H1 (cell line): ENCODE data around the gene ACYP2. TPM values are rescaled to one million over a fixed set of nuclear protein-coding genes. Genes with fewer than 3 reads are reported as not detected.

Experiments used
- CTCF ChIA-PET: fragments of 300-600 bp; sonication (Branson Sonifier 250); formaldehyde crosslinking; loops from one replicate; lab custom pipeline; 2021; ENCODE audit not compliant: partially characterized antibody; lab: Charles Lee
- POLR2A ChIA-PET: fragments of 300-600 bp; sonication (Branson Sonifier 250); formaldehyde crosslinking; loops from one replicate; lab custom pipeline; 2021; ENCODE audit warnings: inconsistent platforms; ENCODE audit not compliant: partially characterized antibody; lab: Charles Lee
- DNase-seq, 2 experiments: peaks; one replicate each; pipeline versions ENCODE4 v3.0.0 to v3.0.0-alpha.2; 2010 to 2022; ENCODE audit warnings: low spot score in 2 of 2, low read depth in 1 of 2, mixed read lengths in 1 of 2
- FAIRE-seq: peaks from 2 replicates; lab custom pipeline; 2011; peaks lifted over from hg19 to GRCh38; lab: Jason Lieb, UNC
- H2AFZ ChIP-seq: 2 replicates; pipeline ENCODE4 v1.8.1; 2012; ENCODE audit warnings: low read length, inconsistent platforms
- H2AK5ac ChIP-seq: 2 replicates; pipeline ENCODE4 v1.6.1; 2013; ENCODE audit warnings: low read depth, low read length
- H2BK120ac ChIP-seq: replicated peaks from 2 replicates; pipeline ENCODE3; 2013; ENCODE audit warnings: low read depth, low read length, inconsistent platforms
- H2BK12ac ChIP-seq: 2 replicates; pipeline ENCODE4 v1.6.1; 2013; ENCODE audit warnings: low read depth, low read length
- H2BK15ac ChIP-seq: 2 replicates; pipeline ENCODE4 v1.6.1; 2013; ENCODE audit warnings: low read length
- H2BK20ac ChIP-seq: 2 replicates; pipeline ENCODE4 v1.6.1; 2013; ENCODE audit warnings: low read length
- H2BK5ac ChIP-seq: 2 replicates; pipeline ENCODE4 v1.6.1; 2013; ENCODE audit warnings: low read depth, low read length
- H3K14ac ChIP-seq: 2 replicates; pipeline ENCODE4 v1.6.1; 2013; ENCODE audit warnings: inconsistent platforms; ENCODE audit not compliant: insufficient read length
- H3K18ac ChIP-seq: 2 replicates; pipeline ENCODE4 v1.6.1; 2013; ENCODE audit warnings: low read length; ENCODE audit errors: extremely low read depth
- H3K23ac ChIP-seq: 2 replicates; pipeline ENCODE4 v1.6.1; 2013; ENCODE audit warnings: inconsistent platforms; ENCODE audit not compliant: insufficient read length
- H3K23me2 ChIP-seq: 2 replicates; pipeline ENCODE4 v1.6.1; 2013; ENCODE audit warnings: low read depth, low read length
- H3K27ac ChIP-seq: 2 replicates; pipeline ENCODE4 v1.6.1; 2011; ENCODE audit warnings: low read depth, low read length, inconsistent platforms
- H3K27me3 ChIP-seq, 4 experiments: replicated peaks in 1 of 4; 1 replicate in 1 of 4; 2 replicates in 3 of 4; pipeline versions ENCODE4 v1.6.1 to v1.8.1; 2011 to 2013; ENCODE audit warnings: low read length in 3 of 4, mild to moderate bottlenecking in 3 of 4, inconsistent platforms in 2 of 4, mixed read lengths in 2 of 4, moderate library complexity in 1 of 4; ENCODE audit not compliant: control insufficient read depth in 3 of 4, insufficient read depth in 3 of 4; ENCODE audit errors: extremely low read depth in 1 of 4
- H3K36me3 ChIP-seq, 4 experiments: 2 replicates each; pipeline versions ENCODE4 v1.6.1 to v1.8.1; 2011 to 2013; ENCODE audit warnings: mild to moderate bottlenecking in 4 of 4, low read length in 3 of 4, moderate library complexity in 2 of 4, control low read depth in 1 of 4, inconsistent platforms in 1 of 4; ENCODE audit not compliant: insufficient read depth in 4 of 4, control insufficient read depth in 2 of 4
- H3K4ac ChIP-seq: replicated peaks from 2 replicates; pipeline ENCODE3; 2013; ENCODE audit warnings: low read length, low read depth, mixed read lengths, inconsistent platforms; ENCODE audit not compliant: insufficient read length
- H3K4me1 ChIP-seq, 4 experiments: replicated peaks in 1 of 4; 1 replicate in 1 of 4; 2 replicates in 3 of 4; pipeline versions ENCODE4 v1.6.1 to v1.8.1; 2011 to 2013; ENCODE audit warnings: low read length in 3 of 4, inconsistent platforms in 2 of 4, mixed read lengths in 1 of 4; ENCODE audit not compliant: insufficient read depth in 4 of 4, control insufficient read depth in 3 of 4
- H3K4me2 ChIP-seq, 2 experiments: 2 replicates each; pipeline versions ENCODE4 v1.6.1 to v1.8.1; 2011 to 2013; ENCODE audit warnings: low read depth in 2 of 2, low read length in 2 of 2, control low read depth in 1 of 2, inconsistent platforms in 1 of 2, mild to moderate bottlenecking in 1 of 2; ENCODE audit not compliant: insufficient read depth in 1 of 2
- H3K4me3 ChIP-seq, 4 experiments: fragments of 200-600, 300-600 bp in 1 of 4; sonication (generic), shearing (Covaris generic), sonication (Bioruptor Twin) in 1 of 4; 2 replicates each; pipeline versions ENCODE4 v1.5.1 to v1.8.1; 2011 to 2016; ENCODE audit warnings: low read length in 4 of 4, low read depth in 3 of 4, control low read depth in 2 of 4, inconsistent platforms in 2 of 4, mild to moderate bottlenecking in 2 of 4, mixed read lengths in 1 of 4, moderate library complexity in 1 of 4; ENCODE audit not compliant: insufficient read depth in 2 of 4; ENCODE audit errors: extremely low read depth in 1 of 4
- H3K56ac ChIP-seq: replicated peaks from 2 replicates; pipeline ENCODE3; 2013; ENCODE audit warnings: low read depth, mild to moderate bottlenecking, mixed read lengths, low read length, inconsistent platforms; ENCODE audit not compliant: insufficient read length
- H3K79me1 ChIP-seq: 2 replicates; pipeline ENCODE4 v1.6.1; 2013; ENCODE audit warnings: low read depth, low read length, control low read depth
- H3K79me2 ChIP-seq, 2 experiments: 2 replicates each; pipeline versions ENCODE4 v1.6.1 to v1.8.1; 2012 to 2013; ENCODE audit warnings: low read length in 2 of 2, mild to moderate bottlenecking in 2 of 2, inconsistent platforms in 1 of 2; ENCODE audit not compliant: insufficient read depth in 2 of 2, control insufficient read depth in 1 of 2
- H3K9ac ChIP-seq, 4 experiments: replicated peaks in 1 of 4; 1 replicate in 1 of 4; 2 replicates in 3 of 4; pipeline versions ENCODE4 v1.6.1 to v1.8.1; 2011 to 2013; ENCODE audit warnings: low read depth in 3 of 4, low read length in 3 of 4, control low read depth in 2 of 4, mild to moderate bottlenecking in 2 of 4, moderate library complexity in 2 of 4, inconsistent platforms in 1 of 4; ENCODE audit errors: extremely low read depth in 1 of 4
- H3K9me3 ChIP-seq, 2 experiments: 2 replicates each; pipeline versions ENCODE4 v1.6.1 to v1.8.1; 2012 to 2013; ENCODE audit warnings: mild to moderate bottlenecking in 2 of 2, moderate library complexity in 2 of 2, control low read depth in 1 of 2, inconsistent platforms in 1 of 2, low read depth in 1 of 2, low read length in 1 of 2, mixed read lengths in 1 of 2; ENCODE audit not compliant: insufficient read depth in 2 of 2
- H4K20me1 ChIP-seq, 2 experiments: replicated peaks in 1 of 2; 2 replicates each; pipeline versions ENCODE3 to v1.8.1; 2011 to 2013; ENCODE audit warnings: inconsistent platforms in 2 of 2, low read length in 2 of 2, mild to moderate bottlenecking in 1 of 2; ENCODE audit not compliant: insufficient read depth in 2 of 2, control insufficient read depth in 1 of 2
- H4K5ac ChIP-seq: 2 replicates; pipeline ENCODE4 v1.6.1; 2013; ENCODE audit warnings: low read length, low read depth, mixed read lengths, inconsistent platforms; ENCODE audit not compliant: insufficient read length
- H4K8ac ChIP-seq: 2 replicates; pipeline ENCODE4 v1.8.0; 2013; ENCODE audit warnings: mild to moderate bottlenecking, moderate library complexity, low read length, inconsistent platforms; ENCODE audit not compliant: insufficient read depth; ENCODE audit errors: extremely low read depth
- H4K91ac ChIP-seq: replicated peaks from 2 replicates; pipeline ENCODE3; 2013; ENCODE audit warnings: low read length, mixed read lengths, inconsistent platforms; ENCODE audit not compliant: insufficient read length
- BCL11A ChIP-seq, 2 experiments: IDR thresholded peaks; one replicate each; pipeline ENCODE4 v1.6.1; 2011; ENCODE audit warnings: low read depth in 2 of 2, low read length in 2 of 2, mild to moderate bottlenecking in 2 of 2
- CHD1 ChIP-seq: IDR thresholded peaks from 2 replicates; pipeline ENCODE4 v1.6.1; 2012; ENCODE audit warnings: low read depth, low read length, improper control_type of control experiment
- CHD2 ChIP-seq: IDR thresholded peaks from 2 replicates; pipeline ENCODE4 v1.6.1; 2012; ENCODE audit warnings: low read length, improper control_type of control experiment
- GTF2F1 ChIP-seq: IDR thresholded peaks from 2 replicates; pipeline ENCODE4 v1.6.1; 2012; ENCODE audit warnings: low read depth, low read length, improper control_type of control experiment, borderline replicate concordance
- KDM1A ChIP-seq: fragments of 200-600, 300-600 bp; sonication (generic); IDR thresholded peaks from 2 replicates; pipeline ENCODE4 v1.7.1; 2016; ENCODE audit warnings: mild to moderate bottlenecking, low read length, borderline replicate concordance
- POLR2A ChIP-seq, 2 experiments: IDR thresholded peaks; 1 replicate in 1 of 2; 2 replicates in 1 of 2; pipeline ENCODE4 v1.6.1; 2011; ENCODE audit warnings: low read depth in 2 of 2, low read length in 2 of 2, mild to moderate bottlenecking in 2 of 2; ENCODE audit errors: control extremely low read depth in 1 of 2
- RAD21 ChIP-seq, 2 experiments: IDR thresholded peaks in 1 of 2; conservative IDR thresholded peaks in 1 of 2; 2 replicates each; pipeline ENCODE4 v1.6.1; 2011; ENCODE audit warnings: low read depth in 2 of 2, low read length in 2 of 2, improper control_type of control experiment in 1 of 2, inconsistent platforms in 1 of 2, mild to moderate bottlenecking in 1 of 2, moderate library complexity in 1 of 2
- RNF2 ChIP-seq: fragments of 200-900, 300-1000 bp; sonication (generic); IDR thresholded peaks from 2 replicates; pipeline ENCODE4 v1.7.1; 2016; ENCODE audit warnings: borderline replicate concordance, low read depth, mild to moderate bottlenecking, antibody characterized with exemption, low read length; ENCODE audit not compliant: poor library complexity, severe bottlenecking; ENCODE audit errors: missing control alignments
- WGBS, 2 experiments: shearing (Covaris generic) in 1 of 2; methylation state at CpG; one replicate each; pipeline versions ENCODE4 v1.1.6 to v1.1.7; 2013 to 2015; ENCODE audit warnings: low lambda C conversion rate in 2 of 2, mixed read lengths in 2 of 2, inconsistent platforms in 1 of 2, low coverage in 1 of 2, missing lambda C conversion rate in 1 of 2; ENCODE audit not compliant: insufficient replicate concordance in 2 of 2, insufficient coverage in 1 of 2, insufficient read length in 1 of 2; ENCODE audit errors: extremely low coverage in 1 of 2, missing lambda C conversion rate in 1 of 2; 5-methylcytosine and 5-hydroxymethylcytosine counted together
- polyA plus RNA-seq, 7 experiments: library from polyadenylated mRNA; depleted of rRNA in 3 of 7; stranded (reverse) in 5 of 7; unstranded in 2 of 7; fragments of >200 nt in 5 of 7; fragments of 200-250 nt in 2 of 7; gene quantifications; 1 replicate in 5 of 7; 2 replicates in 1 of 7; 4 replicates in 1 of 7; pipeline versions ENCODE4 v1.2.1 to v1.2.3, GENCODE V29; 2011 to 2013; ENCODE audit warnings: missing spikeins in 2 of 7, mixed read lengths in 2 of 7
- total RNA-seq: library from RNA; stranded (reverse); fragmentation: NEBNext Ultra II Directional; extraction: Animal tissue kit (Norgen Biotek cat#: 25700); gene quantifications from 2 replicates; pipeline ENCODE4 v1.2.1, GENCODE V29; 2021
- TF ChIP-seq, protein P1 (sequence below): IDR thresholded peaks from 2 replicates; pipeline ENCODE4 v1.6.1; 2011; ENCODE audit warnings: low read length, improper control_type of control experiment

ACYP2 gene
- total and polyA plus RNA-seq, 2 of the 8 experiments (the other 6 are each of a cell fraction or from before 2014, with no cell fraction given), result 3.4 to 4.4 TPM

DNA sequence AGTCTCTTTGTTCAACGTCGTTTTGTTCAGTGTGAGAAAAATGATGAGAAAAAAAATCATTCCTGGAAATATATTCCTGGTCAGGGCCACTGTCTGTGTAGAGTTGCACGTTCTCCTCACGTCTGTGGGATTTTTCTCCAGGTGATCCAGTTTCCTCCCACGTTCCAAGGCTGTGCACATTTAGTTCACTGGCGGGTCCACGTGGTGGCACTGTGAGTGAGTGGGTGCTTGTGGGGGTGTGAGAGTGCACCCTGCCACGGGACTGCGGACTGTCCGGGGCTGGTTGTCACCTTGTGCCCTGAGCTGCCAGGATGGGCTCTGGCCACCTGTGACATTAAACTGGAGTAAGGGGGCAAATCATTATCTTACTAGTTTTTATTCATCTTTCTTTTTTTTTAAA, 30.3 kb upstream of the ACYP2 start:
- no peaks in the 10 kb centered on the region for H3K79me1 ChIP-seq
- no peak overlapping the region for H3K4ac ChIP-seq
- H3K18ac ChIP-seq, result no peak overlapping the region
- no peak overlapping the region for H3K23ac ChIP-seq
- no peak overlapping the region for H3K9ac ChIP-seq
- no peak overlapping the region for H2BK120ac ChIP-seq
- H3K23me2 ChIP-seq, result no peaks in the 10 kb centered on the region
- CTCF ChIA-PET, result interaction anchor here (0.6 to 1.1 kb wide), 2 partner anchors 14 to 150 kb away, joined by 3 to 4 read pairs; no protein-coding TSS in a partner anchor
- no peaks in the 10 kb centered on the region for H3K27me3 ChIP-seq
- no peak overlapping the region for H4K8ac ChIP-seq
- no peak overlapping the region for H2BK15ac ChIP-seq
- TF ChIP-seq POLR2A (IDR thresholded peaks at IDR 0.05; ENCODE audit: control extremely low read depth in 1 of 2, low read depth in 2 of 2, low read length in 2 of 2), result no peak
- TF ChIP-seq BCL11A (IDR thresholded peaks at IDR 0.05; ENCODE audit: low read depth in 2 of 2, low read length in 2 of 2), result no peak
- TF ChIP-seq RNF2, result no peak
- TF ChIP-seq, protein P1, sequence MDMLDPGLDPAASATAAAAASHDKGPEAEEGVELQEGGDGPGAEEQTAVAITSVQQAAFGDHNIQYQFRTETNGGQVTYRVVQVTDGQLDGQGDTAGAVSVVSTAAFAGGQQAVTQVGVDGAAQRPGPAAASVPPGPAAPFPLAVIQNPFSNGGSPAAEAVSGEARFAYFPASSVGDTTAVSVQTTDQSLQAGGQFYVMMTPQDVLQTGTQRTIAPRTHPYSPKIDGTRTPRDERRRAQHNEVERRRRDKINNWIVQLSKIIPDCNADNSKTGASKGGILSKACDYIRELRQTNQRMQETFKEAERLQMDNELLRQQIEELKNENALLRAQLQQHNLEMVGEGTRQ, result no peak
- no peak for TF ChIP-seq KDM1A
- TF ChIP-seq CHD1, result no peak
- no peak for TF ChIP-seq RAD21 (IDR thresholded peaks at IDR 0.05 in 1 of 2, conservative IDR thresholded peaks at IDR 0.05 in 1 of 2; ENCODE audit: low read depth in 2 of 2, low read length in 2 of 2)
- no peak for TF ChIP-seq GTF2F1
- no peak for TF ChIP-seq CHD2
- TF ChIP-seq, all 59 proteins: peak for 0
- Histone ChIP-seq H2AFZ (no peak overlapping the region), H3K56ac (no peak overlapping the region), H3K9me3 (no peaks in the 10 kb centered on the region), H2BK5ac (no peak overlapping the region), H2BK20ac (no peak overlapping the region), H3K14ac (no peak overlapping the region), H4K20me1 (peaks cover 0 to under 1% of the 10 kb centered on the region in 2 experiments), H3K79me2 (no peaks in the 10 kb centered on the region), H3K27ac (no peak overlapping the region), H2AK5ac (no peak overlapping the region), H3K4me2 (no peak overlapping the region), H3K36me3 (no peaks in the 10 kb centered on the region), H4K5ac (no peak overlapping the region), H3K4me3 (no peak overlapping the region), H3K4me1 (peaks cover 0 to 3% (median 0%) of the 10 kb centered on the region in 4 experiments; a peak in 1 of 7 replicates), H2BK12ac (no peak overlapping the region), H4K91ac (no peak overlapping the region)
- DNase-seq (no peak), FAIRE-seq (no peak)
- POLR2A ChIA-PET, result no interaction called here
- 83% methylated on average over 10 of the region's 10 CpGs; no CpG with 5 or more reads in 1 of the 2 experiments for WGBS, 2 experiments
